Stimulated activated naive CD8-positive, alpha-beta T cell treated with anti-CD3 and anti-CD28 coated beads, Interleukin-15, Interleukin-2, amounts not matched to agents 100 U/mL and 50 U/mL, for 24 hours (primary cell): Measurements from ENCODE around the gene HOXD11.

Experiments
- ATAC-seq: fragments of 150-1000 bp; cut with Tn5 transposase; one replicate; pipeline ENCODE4 v1.10.0; 2021
- DNase-seq: peaks from one replicate; pipeline ENCODE4 v3.0.0; 2021

HOXD11 gene

DNA sequence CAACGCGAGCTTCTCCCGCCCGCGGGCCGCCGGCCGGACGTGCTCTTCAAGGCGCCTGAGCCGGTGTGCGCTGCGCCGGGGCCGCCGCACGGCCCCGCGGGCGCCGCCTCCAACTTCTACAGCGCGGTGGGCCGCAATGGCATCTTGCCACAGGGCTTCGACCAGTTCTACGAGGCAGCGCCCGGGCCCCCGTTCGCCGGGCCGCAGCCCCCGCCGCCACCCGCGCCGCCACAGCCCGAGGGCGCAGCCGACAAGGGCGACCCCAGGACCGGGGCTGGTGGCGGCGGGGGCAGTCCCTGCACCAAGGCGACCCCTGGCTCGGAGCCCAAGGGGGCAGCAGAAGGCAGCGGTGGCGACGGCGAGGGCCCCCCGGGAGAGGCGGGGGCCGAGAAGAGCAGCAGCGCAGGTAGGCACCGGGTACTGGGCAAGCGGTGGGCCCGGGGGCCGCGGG is 676 bp downstream of the HOXD11 start:
- no peak for DNase-seq
- ATAC-seq = no peak

DNA sequence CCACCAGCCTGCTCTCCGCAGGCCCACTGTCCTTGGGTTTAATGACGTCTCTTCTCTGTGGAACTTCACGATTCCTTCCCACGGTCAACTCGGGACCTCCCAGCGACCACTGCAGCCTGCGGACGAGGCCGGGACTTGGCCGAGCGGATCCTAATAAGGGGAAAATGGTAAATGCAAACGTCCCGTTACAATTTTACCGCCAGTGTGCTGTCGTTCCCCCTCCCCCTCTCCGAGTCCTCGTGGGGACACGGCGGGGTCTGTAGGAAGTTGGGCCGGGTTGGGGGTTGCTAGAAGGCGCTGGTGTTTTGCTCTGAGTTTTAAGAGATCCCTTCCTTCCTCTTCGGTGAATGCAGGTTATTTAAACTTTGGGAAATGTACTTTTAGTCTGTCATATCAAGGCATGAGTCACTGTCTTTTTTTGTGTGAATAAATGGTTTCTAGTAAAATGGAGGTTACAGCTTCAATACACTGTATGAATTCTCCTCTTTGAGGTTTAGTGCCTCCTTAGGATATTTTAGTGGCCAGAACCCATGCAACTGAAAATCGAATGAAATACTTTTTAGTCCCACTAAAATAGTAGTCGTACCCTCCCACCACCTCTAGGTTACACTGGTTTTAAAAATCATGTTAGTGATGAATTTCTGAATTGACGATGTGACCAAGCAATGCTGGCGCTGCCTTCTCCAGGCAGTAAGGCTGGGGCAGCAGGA is 2.3 kb downstream of the HOXD11 start:
- ATAC-seq = no peak
- no peak for DNase-seq

DNA sequence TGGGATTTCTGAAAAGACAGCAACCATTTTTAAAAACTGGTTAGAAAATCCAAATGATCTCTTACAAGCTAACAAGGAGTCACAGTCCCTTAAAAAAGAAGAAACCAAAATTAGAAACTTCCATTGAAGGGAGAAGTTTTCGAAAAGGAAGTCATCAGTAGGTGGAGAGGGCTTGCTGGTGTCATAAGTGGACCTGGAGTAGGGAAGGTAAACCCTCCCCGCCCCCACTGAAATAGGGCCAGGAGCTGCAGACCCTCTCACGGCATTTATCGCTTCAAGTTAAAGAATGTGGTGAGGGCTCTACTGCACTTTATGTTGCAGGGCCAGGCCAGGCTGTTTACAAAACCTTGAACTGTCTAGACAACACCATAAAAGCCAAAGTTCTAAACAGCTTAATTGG is 2.9 kb downstream of the HOXD11 start:
- ATAC-seq = no peak
- DNase-seq = no peak

DNA sequence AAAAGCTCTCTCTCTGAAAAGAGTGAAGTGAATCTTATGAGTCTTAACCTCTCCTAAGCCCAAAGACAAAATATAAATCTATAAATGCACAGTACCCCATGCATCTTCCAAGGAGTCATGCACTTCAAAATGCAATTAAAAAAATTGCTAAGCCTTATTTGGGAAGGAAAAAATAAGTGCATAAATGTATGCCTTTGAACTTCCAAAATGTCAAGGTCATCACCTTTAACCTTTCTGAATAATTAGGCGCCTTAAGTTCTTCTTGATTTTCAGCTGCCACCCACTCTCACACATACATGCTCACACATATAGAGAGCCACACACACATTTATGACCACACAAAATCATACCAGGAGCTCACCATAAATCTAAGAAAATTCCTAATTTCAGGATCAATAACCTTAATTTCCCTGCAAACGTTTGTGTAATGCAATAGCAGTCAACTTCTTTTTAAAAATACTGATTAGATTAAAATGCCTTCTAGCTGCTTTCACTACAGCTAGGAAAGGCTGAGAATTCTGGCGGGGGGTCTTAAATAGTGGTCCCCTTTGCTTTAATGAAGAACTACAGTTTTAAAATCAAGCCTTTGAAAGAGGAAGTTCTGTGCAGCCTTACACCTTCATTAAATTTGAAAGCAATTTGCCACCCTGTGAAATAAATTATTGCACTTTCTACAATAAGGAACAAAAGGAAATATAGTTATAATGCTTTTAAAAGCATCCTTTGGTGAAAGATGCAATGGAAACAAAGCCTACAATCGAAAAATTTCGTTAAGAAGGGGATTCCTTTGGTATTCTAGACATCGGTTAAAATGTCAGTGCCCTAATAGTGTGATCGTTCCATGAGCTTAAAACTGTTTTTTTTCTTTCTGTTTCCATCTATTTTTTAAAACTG is 3.6 kb downstream of the HOXD11 start:
- ATAC-seq = no peak

DNA sequence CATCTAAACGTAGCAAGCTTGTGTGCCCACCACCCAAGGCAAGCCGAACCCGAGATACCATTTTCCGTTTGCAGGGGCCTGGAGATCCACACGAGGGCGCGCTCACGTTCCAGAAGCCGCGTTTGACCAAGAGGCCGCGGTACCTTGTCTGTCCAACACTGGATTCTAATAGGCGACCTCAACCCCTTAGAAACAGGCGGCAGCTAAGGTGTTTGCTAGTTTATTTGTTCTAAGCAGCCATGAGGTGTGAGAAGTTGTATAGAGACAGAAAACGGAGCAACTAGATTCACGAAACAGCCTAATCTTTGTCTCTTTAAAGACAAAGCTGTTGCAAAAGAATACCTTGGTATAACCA is 4.2 kb downstream of the HOXD11 start:
- no peak for DNase-seq
- ATAC-seq = no peak

More for the DNA sequence above, 3.6 kb downstream of the HOXD11 start:
- DNase-seq = no peak

DNA sequence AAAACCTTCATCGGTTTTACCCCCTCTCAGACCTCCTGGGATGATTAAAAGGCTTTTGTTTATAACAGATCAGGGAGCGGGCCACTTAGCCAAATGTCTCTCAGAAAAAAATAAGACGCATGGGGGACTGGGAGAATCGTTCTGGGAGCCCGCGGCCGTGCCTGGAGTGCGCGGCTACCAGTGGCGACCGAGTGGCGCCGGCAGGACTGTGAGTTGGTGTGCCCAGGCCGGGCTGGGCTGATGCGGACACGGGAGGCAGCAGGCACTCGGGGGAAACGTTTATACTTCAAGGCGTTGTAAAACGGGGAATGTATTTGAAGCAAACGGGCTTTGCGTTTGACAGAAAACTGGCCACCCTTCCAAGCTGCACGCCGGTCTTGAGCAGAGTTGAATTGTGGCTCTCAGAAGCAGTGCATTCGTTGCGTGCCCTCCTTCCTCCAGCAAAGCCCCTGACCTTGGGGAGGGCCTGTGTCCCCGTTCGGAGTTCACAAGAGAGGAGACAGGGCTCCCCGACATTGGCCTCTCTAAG is 4.8 kb downstream of the HOXD11 start:
- DNase-seq (no peak), ATAC-seq (no peak)

DNA sequence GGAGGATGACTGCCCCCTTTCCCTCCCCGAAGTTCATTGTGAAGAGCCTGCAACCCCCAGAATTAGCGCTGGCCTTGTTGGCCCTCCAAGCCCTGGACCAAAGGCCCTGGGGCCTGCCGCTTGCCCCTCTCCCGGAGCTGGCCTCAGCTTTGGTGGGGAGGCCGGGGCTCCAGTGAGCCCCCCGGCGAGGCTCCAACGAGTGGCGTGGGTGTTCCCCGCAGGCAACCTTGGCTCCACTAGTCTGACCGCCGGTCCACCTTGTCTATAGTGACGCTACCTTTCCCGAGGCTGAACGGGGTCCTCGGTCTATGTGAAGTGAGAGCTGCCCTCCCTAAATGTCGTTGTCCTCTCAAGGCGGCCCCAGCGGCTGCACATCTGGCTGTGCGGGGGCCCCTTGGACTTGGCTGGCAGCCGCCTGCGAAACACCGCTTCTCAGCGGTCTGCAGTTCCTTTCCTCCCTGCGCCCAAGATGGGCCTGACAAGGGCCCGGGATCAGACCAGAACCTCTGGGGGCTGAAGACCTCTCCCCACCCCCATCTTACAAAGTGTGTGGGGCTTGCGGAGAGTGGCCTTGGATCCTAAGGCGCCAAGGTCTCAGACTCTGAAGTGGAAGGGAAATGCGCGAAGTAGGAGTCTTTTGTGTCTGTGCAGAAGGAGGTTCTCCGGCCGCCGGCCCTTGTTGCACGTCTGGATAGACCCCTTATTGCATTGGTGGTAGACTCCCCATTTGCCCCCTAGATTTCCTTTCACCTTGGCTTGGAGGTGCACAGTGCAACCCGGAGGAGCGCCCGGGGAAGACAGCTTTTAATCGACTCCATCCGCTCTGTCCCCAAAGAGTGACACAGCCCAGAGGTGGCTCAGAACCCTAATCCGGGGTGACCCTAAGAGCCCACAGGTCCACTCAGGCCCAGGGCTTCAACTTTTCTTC is 5.6 kb downstream of the HOXD11 start:
- ATAC-seq (no peak), DNase-seq (no peak)

DNA sequence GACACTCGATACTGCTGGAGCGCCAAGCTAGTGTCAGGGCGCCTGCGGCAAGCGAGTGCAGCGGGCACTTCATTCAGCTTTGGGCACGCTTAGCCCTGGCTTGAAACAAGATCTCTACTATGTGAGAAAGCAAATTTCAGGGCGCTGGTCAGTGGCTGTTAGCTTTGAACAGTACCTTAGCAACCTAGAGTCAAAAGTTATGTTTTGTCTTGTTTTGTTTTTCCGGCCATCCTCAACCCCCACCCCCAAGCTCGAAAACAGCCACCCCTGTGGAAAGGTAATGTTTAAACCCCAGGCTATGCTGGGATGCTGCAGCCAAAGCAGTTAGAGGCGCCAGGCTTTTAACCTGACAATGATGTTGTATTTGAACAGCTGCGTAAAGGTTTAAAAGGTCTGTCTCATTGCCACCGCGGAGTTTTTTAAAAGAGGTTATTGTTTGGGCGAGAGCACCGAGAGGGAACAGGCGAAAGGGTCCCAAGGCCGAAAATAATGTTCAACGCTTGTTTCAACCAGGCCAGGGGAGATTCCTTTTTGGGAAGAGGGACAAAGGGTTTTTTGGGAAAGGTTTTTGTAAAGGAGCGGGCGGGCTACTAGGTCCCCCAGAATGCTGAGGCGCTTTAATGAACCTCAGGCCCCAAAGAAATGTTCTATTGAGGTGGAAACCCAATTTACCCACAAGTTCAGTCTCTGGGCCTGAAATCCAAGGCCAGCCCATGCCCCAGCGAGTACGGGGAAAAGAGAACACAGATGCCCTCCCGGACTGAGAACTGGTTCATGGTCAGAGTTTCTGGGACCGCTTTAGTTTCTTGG is 7.2 kb downstream of the HOXD11 start:
- ATAC-seq = no peak
- DNase-seq = no peak

DNA sequence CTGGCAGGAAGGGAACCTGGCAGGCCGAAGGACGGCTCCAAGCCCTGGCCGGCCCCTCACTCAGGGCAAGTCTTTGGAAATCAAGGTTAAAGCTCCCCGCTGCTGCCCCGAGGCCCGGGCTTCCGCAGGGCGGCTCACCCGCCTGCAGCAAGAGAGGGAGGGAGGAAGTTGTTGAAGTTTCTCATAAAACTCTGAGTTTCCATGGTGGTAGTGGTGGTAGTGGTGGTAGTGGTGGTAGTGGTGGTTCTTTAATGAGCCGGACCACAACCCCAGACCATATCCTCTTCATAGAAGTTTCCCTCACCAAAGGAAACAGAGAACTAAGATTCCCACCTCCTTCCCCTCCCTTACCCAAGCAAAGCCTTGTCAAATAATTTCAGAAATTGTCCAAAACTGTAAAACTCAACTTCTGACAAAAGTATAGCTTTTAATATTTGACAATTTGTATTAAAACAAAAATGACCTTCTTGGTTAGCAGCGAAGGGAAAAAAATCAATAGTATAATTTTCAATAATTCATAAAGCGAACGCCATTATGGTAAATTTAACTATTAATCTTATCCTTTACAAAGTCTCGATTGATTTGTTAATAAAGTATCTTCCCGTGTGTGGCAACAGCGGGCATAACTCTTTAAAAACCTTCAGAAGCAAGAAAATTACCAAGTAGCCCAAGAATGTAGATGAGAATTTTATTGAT is 8.0 kb downstream of the HOXD11 start:
- DNase-seq (no peak), ATAC-seq (no peak)

DNA sequence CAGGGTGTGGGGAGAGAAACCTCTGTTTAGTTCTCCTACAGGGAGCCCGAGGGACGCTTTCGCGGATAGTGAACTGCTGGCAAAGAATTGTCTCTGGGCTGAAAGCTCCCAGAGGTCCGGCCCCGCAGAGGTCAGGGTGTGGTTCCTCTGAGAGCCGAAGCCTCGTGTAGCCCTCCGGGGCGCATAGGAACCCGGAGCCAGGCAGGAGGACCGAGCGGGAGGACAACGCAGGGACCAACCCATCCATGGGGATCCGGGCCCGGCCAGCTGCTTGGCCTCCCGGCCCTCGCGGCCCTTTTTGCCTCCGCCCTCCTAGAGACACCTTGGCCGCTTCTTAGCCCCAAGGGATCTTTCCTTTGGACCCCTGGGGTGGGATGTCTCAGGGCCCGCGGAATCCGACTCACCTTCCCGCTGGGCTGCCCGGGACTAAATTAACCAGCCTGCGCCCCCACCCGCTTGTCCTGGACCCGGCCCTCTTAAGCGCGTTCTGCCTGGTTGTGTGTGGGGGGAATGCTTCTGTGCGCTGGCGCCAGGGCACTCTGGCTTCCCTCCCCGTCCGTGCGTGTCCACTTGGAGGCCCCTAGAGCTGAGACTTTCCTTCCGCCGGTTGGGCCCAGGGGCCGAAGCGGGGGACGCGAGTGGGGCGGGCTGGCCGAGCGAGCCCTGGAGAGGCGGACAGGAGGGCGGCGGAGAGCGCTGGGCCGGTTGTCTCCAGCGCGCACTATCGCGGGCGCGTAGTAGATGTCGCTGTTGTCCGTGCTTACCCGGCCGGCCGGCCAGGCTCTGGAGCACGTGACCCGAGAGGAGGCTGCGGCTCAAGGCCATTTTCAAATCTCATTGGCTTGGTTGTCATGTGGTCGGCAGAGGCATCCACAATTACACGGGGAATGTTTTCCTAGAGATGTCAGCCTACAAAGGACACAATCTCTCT is 9.1 kb downstream of the HOXD11 start, which contains the start of gene HOXD10:
TSS of gene HOXD10 (plus strand) at position 896 of the 931 bp plus-strand sequence. CDS start 56 bp downstream, outside the sequence.
- ATAC-seq (no peak), DNase-seq (no peak)

DNA sequence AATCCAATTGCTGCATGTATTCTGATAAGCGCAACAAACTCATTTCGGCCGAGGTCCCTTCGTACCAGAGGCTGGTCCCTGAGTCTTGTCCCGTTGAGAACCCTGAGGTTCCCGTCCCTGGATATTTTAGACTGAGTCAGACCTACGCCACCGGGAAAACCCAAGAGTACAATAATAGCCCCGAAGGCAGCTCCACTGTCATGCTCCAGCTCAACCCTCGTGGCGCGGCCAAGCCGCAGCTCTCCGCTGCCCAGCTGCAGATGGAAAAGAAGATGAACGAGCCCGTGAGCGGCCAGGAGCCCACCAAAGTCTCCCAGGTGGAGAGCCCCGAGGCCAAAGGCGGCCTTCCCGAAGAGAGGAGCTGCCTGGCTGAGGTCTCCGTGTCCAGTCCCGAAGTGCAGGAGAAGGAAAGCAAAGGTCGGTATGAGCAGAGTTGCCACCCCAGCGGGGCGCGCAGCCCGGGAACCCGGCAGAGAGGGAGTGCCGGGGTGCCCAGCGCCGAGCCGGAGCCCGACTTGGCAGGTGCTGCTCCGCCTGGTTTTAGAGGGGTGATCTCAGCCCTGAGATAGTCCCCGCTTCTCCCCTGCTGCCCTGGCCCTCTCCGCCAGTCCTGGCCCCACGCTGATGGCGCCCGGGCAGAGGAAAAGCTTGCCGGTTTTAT is 10.2 kb downstream of the HOXD11 start:
- DNase-seq (no peak), ATAC-seq (no peak)

DNA sequence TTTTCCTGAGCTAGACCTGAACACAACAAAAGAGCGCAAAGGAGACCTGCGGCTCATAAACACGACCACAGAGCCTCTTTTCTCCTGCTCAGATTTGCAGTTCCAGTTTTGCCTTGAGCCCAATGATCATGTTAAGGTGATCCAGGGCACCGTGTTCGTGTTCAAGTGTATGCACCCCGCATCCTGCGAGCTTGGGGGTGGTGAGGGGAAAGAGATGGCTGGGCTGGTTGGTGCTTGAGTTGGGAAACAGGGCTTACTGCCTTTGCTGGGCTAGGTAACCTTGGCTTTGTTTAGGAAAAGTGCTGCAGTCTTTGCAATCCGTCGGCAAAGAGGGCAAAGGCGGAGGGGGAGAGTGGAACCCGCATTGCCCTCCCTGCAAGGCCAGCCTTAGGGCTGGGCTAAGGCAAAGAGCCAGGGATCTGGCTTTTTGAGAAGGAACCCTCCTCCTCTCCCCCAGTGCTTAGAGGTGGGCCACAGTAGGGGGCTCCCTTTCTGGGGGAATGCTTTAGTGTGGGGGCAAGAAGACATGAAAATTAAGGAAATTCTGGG is 10.8 kb downstream of the HOXD11 start:
- no peak for DNase-seq
- ATAC-seq = no peak

DNA sequence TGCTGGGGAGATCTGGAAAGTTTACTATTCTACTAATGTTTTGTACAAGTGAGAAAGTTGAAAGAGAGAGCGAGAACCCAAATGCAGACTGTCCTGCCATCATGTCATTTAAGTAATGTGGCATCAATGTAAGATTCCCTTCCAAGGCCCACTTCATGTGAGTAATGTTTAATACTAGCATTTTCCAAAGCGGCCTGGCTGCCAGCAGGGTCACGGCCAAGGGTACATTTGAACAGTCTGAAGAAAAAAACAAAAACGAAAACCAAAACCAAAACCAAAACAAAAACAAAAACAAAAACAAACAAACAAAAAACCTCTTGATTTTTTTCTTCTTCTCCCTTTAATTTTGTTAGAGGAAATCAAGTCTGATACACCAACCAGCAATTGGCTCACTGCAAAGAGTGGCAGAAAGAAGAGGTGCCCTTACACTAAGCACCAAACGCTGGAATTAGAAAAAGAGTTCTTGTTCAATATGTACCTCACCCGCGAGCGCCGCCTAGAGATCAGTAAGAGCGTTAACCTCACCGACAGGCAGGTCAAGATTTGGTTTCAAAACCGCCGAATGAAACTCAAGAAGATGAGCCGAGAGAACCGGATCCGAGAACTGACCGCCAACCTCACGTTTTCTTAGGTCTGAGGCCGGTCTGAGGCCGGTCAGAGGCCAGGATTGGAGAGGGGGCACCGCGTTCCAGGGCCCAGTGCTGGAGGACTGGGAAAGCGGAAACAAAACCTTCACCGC is 11.7 kb downstream of the HOXD11 start:
- DNase-seq = no peak
- no peak for ATAC-seq

DNA sequence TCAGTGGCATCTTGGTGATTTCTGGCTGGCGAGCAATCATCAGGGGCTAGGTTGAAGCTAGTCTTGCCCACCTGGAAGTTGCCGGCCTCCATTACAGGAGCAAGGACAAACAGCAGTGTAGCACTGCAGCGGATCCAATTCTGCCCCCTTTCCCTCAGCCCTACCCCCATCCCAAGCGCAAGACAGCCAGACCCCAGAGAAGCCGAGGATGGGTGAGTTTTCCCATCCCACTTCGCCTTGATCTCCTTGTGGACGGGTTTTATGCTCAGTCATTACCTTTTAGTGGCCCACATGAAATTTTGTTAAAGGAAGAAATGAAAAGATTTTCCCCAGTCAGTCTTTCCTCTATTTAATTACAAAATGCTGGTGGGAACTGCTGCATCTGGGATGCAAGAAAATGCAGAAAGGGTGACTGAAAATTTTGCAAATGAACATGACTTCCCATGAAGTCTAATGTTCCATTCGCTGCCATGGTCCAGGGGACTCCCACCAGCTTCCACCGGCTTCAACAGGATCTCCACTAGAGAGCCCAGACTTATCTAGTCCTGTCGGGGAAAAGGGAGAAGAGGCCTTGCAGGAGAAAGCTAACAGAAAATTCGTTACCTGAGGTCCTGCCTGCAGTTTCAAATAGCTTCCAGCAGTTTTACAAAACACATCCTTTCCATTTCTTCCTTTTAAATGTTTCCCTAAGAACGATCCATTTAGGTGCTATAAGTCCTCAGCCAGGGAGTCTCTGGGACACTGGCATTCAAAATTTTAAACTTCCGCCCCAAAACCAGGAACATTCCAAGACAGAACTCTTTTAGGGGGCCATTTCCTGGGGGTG is 13.5 kb downstream of the HOXD11 start:
- ATAC-seq = no peak
- no peak for DNase-seq

DNA sequence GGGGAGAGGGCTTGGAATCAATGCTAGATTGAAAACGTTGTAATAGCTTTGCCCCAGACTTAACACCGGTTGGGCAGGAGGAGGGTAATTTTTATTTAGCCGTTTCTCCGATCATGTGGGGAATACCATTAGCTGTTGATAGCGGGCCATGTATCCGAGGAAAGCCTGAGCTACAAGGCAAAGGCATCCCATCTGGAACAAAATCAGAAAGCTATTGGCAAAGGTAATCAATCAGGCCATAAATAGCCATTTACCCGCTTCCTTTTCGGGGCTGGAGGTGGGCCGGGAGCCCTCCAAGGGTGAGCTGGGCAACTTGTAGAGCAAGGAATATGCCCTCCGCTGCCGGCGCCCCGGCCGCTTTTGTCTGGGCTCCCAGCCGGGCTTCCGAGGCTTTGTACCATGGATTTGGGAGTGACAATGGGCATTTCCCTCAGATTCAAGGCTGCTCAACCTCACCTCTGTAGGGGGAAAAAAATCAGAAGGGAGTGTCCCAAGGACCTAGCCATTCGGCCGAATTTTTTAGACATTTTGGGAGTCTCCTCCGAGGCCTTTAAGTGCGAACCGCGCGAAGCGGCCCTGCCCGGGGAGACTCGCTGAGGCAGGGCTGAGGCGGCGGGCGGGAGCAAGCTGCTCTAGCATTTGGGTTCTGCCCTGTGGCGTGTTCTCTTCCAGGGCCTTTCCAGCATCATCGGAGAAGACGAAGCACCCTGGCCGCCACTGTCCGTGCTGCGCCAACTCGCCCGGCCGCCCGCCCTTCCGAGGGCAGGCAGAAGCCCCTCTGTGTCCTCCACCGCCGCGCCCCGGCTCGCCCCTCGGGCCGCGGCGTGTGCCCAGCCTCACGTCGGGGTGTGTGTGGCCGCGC is 14.3 kb downstream of the HOXD11 start:
- ATAC-seq (no peak), DNase-seq (no peak)
